Measurements from ENCODE around the gene NUDT8. TPM values are rescaled to one million over a fixed set of nuclear protein-coding genes. Genes with fewer than 3 reads are reported as not detected.

The NUDT8 gene
- total RNA-seq, 4 donors from 2014 or later: 11.0 to 21.3 (median 20.0) TPM

- no peak for DNase-seq (ENCODE audit: low spot score in 2 of 2)
- H3K4me3 ChIP-seq: no peak overlapping the region
- no peaks in the 10 kb centered on the region for H3K36me3 ChIP-seq
- H3K4me1 ChIP-seq: peaks cover 0 to 16% (median 4%) of the 10 kb centered on the region in 4 donors
- TF ChIP-seq EP300 (IDR thresholded peaks at IDR 0.05): no peak
- TF ChIP-seq POLR2A (IDR thresholded peaks at IDR 0.05): no peak
- TF ChIP-seq CTCF (IDR thresholded peaks at IDR 0.05): no peak
- WGBS, 2 donors: 79 to 84% methylated on average over 5 of the region's 5 CpGs
- no peak overlapping the region for H3K27ac ChIP-seq
- peaks cover 0 to 24% of the 10 kb centered on the region in 2 donors for H3K27me3 ChIP-seq
- H3K9me3 ChIP-seq: peaks cover 0 to 9% (median 0%) of the 10 kb centered on the region in 4 donors
Measured at GRCh38 chr11:67644042-67644441, 14.3 kb upstream of the NUDT8 start.

- H3K27ac ChIP-seq: no peak overlapping the region
- peaks cover 0 to 10% (median 4%) of the 10 kb centered on the region in 4 donors for H3K4me1 ChIP-seq
- 89 to 92% methylated on average over 15 of the region's 15 CpGs for WGBS, 2 donors
- TF ChIP-seq CTCF (IDR thresholded peaks at IDR 0.05) (no peak), EP300 (IDR thresholded peaks at IDR 0.05) (no peak), POLR2A (IDR thresholded peaks at IDR 0.05) (no peak)
- no peak for DNase-seq (ENCODE audit: low spot score in 2 of 2)
- peaks cover 0 to 9% (median 0%) of the 10 kb centered on the region in 4 donors for H3K9me3 ChIP-seq
- H3K27me3 ChIP-seq: peaks cover 0 to 24% of the 10 kb centered on the region in 2 donors
- H3K4me3 ChIP-seq: no peak overlapping the region
- H3K36me3 ChIP-seq: no peaks in the 10 kb centered on the region
Measured at GRCh38 chr11:67642173-67643120, 12.7 kb upstream of the NUDT8 start.

- no peak overlapping the region for H3K4me3 ChIP-seq
- H3K27me3 ChIP-seq: peaks cover 0 to 24% of the 10 kb centered on the region in 2 donors
- H3K36me3 ChIP-seq: no peaks in the 10 kb centered on the region
- DNase-seq (ENCODE audit: low spot score in 2 of 2): no peak
- peaks cover 0 to 9% (median 0%) of the 10 kb centered on the region in 4 donors for H3K9me3 ChIP-seq
- peaks cover 0 to 8% (median under 1%) of the 10 kb centered on the region in 4 donors for H3K4me1 ChIP-seq
- 80 to 84% methylated on average over 17 to 22 of the region's 28 CpGs for WGBS, 2 donors
- H3K27ac ChIP-seq: no peak overlapping the region
- TF ChIP-seq EP300 (IDR thresholded peaks at IDR 0.05): no peak
- TF ChIP-seq POLR2A (IDR thresholded peaks at IDR 0.05): no peak
- TF ChIP-seq CTCF (IDR thresholded peaks at IDR 0.05): no peak
Measured at GRCh38 chr11:67641338-67642172, 11.8 kb upstream of the NUDT8 start.

- H3K4me3 ChIP-seq: no peak overlapping the region
- no peaks in the 10 kb centered on the region for H3K36me3 ChIP-seq
- H3K9me3 ChIP-seq: peaks cover 0 to 9% (median 0%) of the 10 kb centered on the region in 4 donors
- 64 to 65% methylated on average over 12 of the region's 12 CpGs for WGBS, 2 donors
- H3K27ac ChIP-seq: no peak overlapping the region
- no peak for DNase-seq (ENCODE audit: low spot score in 2 of 2)
- TF ChIP-seq POLR2A (IDR thresholded peaks at IDR 0.05) (no peak), EP300 (IDR thresholded peaks at IDR 0.05) (no peak), CTCF (IDR thresholded peaks at IDR 0.05) (no peak)
- H3K27me3 ChIP-seq: peaks cover 0 to 18% of the 10 kb centered on the region in 2 donors
- H3K4me1 ChIP-seq: peaks cover 0 to 8% (median 0%) of the 10 kb centered on the region in 4 donors
Measured at GRCh38 chr11:67640758-67641337, 11.1 kb upstream of the NUDT8 start.
